Endothelial cell of umbilical vein (primary cell): Measurements from ENCODE around the gene MYOF. TPM values are rescaled to one million over a fixed set of nuclear protein-coding genes. Genes with fewer than 3 reads are reported as not detected.

ENCODE experiments used
- BruUV-seq: library from RNA; stranded (reverse); fragments of 400-500 nt; replicated peaks from 2 replicates; lab custom pipeline; 2021; lab: Mats Ljungman, UMichigan
- CTCF ChIA-PET: fragments of 300-600, 350-600 bp; sonication (Branson Sonifier 250); formaldehyde crosslinking; loops from one replicate; lab custom pipeline; 2021; ENCODE audit warnings: antibody characterized with exemption, inconsistent platforms; lab: Charles Lee
- POLR2A ChIA-PET: fragments of 300-600, 350-600 bp; sonication (Branson Sonifier 250); formaldehyde crosslinking; loops from one replicate; lab custom pipeline; 2021; ENCODE audit warnings: antibody characterized with exemption, inconsistent platforms; lab: Charles Lee
- DNase-seq: peaks from one replicate; pipeline ENCODE4 v3.0.0-alpha.2; 2011; ENCODE audit warnings: low read depth, low spot score
- FAIRE-seq: peaks from 2 replicates; lab custom pipeline; 2011; peaks lifted over from hg19 to GRCh38; lab: Jason Lieb, UNC
- H2AFZ ChIP-seq: 2 replicates; pipeline ENCODE4 v1.6.0; 2012; ENCODE audit warnings: low read depth, low read length, control low read depth, inconsistent platforms
- H3K27ac ChIP-seq: 2 replicates; pipeline ENCODE4 v1.5.1; 2011; ENCODE audit warnings: low read depth, mild to moderate bottlenecking, control low read depth, low read length, moderate library complexity; ENCODE audit not compliant: insufficient read depth
- H3K27me3 ChIP-seq, 2 experiments: 2 replicates each; pipeline versions ENCODE4 v1.6.0 to v1.6.1; 2011; ENCODE audit warnings: low read length in 2 of 2, mixed read lengths in 1 of 2; ENCODE audit not compliant: control insufficient read depth in 2 of 2, insufficient read depth in 2 of 2
- H3K36me3 ChIP-seq, 2 experiments: 2 replicates in 1 of 2; 3 replicates in 1 of 2; pipeline ENCODE4 v1.5.1; 2011; ENCODE audit warnings: low read length in 2 of 2, mild to moderate bottlenecking in 1 of 2, moderate library complexity in 1 of 2; ENCODE audit not compliant: control insufficient read depth in 2 of 2, insufficient read depth in 2 of 2; ENCODE audit errors: extremely low read depth in 1 of 2
- H3K4me1 ChIP-seq: 3 replicates; pipeline ENCODE4 v1.5.1; 2011; ENCODE audit warnings: mild to moderate bottlenecking, low read length; ENCODE audit not compliant: control insufficient read depth, insufficient read depth; ENCODE audit errors: extremely low read depth
- H3K4me2 ChIP-seq: 2 replicates; pipeline ENCODE4 v1.6.1; 2011; ENCODE audit warnings: low read length, control low read depth, mixed read lengths; ENCODE audit not compliant: insufficient read depth
- H3K4me3 ChIP-seq, 3 experiments: fragments of 200-600 bp in 1 of 3; sonication (generic), shearing (Covaris generic) in 1 of 3; replicated peaks in 1 of 3; 2 replicates each; pipeline ENCODE4 v1.5.1; 2011 to 2016; ENCODE audit warnings: control low read depth in 3 of 3, low read length in 3 of 3, mild to moderate bottlenecking in 2 of 3, inconsistent platforms in 1 of 3, low read depth in 1 of 3, moderate library complexity in 1 of 3; ENCODE audit not compliant: insufficient read depth in 1 of 3
- H3K79me2 ChIP-seq: 2 replicates; pipeline ENCODE4 v1.6.0; 2012; ENCODE audit warnings: low read length, inconsistent platforms; ENCODE audit not compliant: control insufficient read depth, insufficient read depth
- H3K9ac ChIP-seq: replicated peaks from 2 replicates; pipeline ENCODE3; 2011; ENCODE audit warnings: low read length, control low read depth; ENCODE audit not compliant: insufficient read depth; ENCODE audit errors: extremely low read depth
- H3K9me1 ChIP-seq: replicated peaks from 3 replicates; pipeline ENCODE4 v1.6.0; 2011; ENCODE audit warnings: mild to moderate bottlenecking, low read length; ENCODE audit not compliant: control insufficient read depth, insufficient read depth; ENCODE audit errors: extremely low read depth
- H3K9me3 ChIP-seq: replicated peaks from 2 replicates; pipeline ENCODE4 v1.5.1; 2012; ENCODE audit warnings: low read length, inconsistent platforms; ENCODE audit not compliant: control insufficient read depth, insufficient read depth
- H4K20me1 ChIP-seq: replicated peaks from 2 replicates; pipeline ENCODE3; 2011; ENCODE audit warnings: mild to moderate bottlenecking, low read length; ENCODE audit not compliant: control insufficient read depth, insufficient read depth; ENCODE audit errors: extremely low read depth
- EZH2 ChIP-seq: IDR thresholded peaks from 2 replicates; pipeline ENCODE4 v1.6.1; 2012; ENCODE audit warnings: borderline replicate concordance, low read depth, mild to moderate bottlenecking, moderate library complexity, low read length, inconsistent platforms; ENCODE audit not compliant: severe bottlenecking
- FOS ChIP-seq: IDR thresholded peaks from 2 replicates; pipeline ENCODE4 v1.6.1; 2011; ENCODE audit warnings: mild to moderate bottlenecking, low read length, moderate library complexity, borderline replicate concordance; ENCODE audit not compliant: insufficient read depth
- GATA2 ChIP-seq: IDR thresholded peaks from 2 replicates; pipeline ENCODE4 v1.7.0; 2011; ENCODE audit warnings: low read depth, mild to moderate bottlenecking, moderate library complexity, mixed read lengths, low read length; ENCODE audit not compliant: insufficient read length, insufficient read depth
- JUN ChIP-seq: IDR thresholded peaks from 2 replicates; pipeline ENCODE4 v1.6.1; 2011; ENCODE audit warnings: borderline replicate concordance, low read depth; ENCODE audit not compliant: insufficient read length, insufficient read depth
- MYC ChIP-seq: IDR thresholded peaks from one replicate; pipeline ENCODE4 v1.6.1; 2011; ENCODE audit warnings: mild to moderate bottlenecking, low read depth, low read length
- POLR2A ChIP-seq: IDR thresholded peaks from 2 replicates; pipeline ENCODE4 v1.6.1; 2012; ENCODE audit warnings: low read depth, mild to moderate bottlenecking, control low read depth, low read length
- POLR2AphosphoS5 ChIP-seq: IDR thresholded peaks from 2 replicates; pipeline ENCODE4 v1.6.1; 2012; ENCODE audit warnings: low read depth, mild to moderate bottlenecking, control low read depth, low read length, moderate library complexity; ENCODE audit not compliant: insufficient read depth
- dilution Hi-C: fragments of 300-500 bp; cut with MboI; formaldehyde crosslinking; loops from one replicate; pipeline ENCODE4 v1.15.0; 2019; ENCODE audit warnings: low sequenced_read_pairs; ENCODE audit not compliant: extremely low pct_ligation_motif_present
- intact Hi-C: fragments of 100-400 bp; cut with micrococcal nuclease; formaldehyde crosslinking; loops from one replicate; pipeline ENCODE4 v1.10.0; 2022
- polyA plus RNA-seq, 4 experiments: library from polyadenylated mRNA; depleted of rRNA in 3 of 4; stranded (reverse) in 3 of 4; unstranded in 1 of 4; fragments of >200 nt; gene quantifications; 2 replicates each; pipeline versions ENCODE4 v1.2.1 to v1.2.3, GENCODE V29; 2011 to 2012; ENCODE audit warnings: missing spikeins in 1 of 4
- total RNA-seq: library from RNA; stranded (reverse); gene quantifications from 2 replicates; pipeline ENCODE4 v1.2.3, GENCODE V29; 2021
- TF ChIP-seq, protein P1 (sequence below), 2 donors: IDR thresholded peaks; 1 replicate in 1 of 2; 2 replicates in 1 of 2; pipeline ENCODE4 v1.5.1; 2011; ENCODE audit warnings: low read length in 2 of 2, mild to moderate bottlenecking in 2 of 2, moderate library complexity in 2 of 2, control low read depth in 1 of 2, inconsistent platforms in 1 of 2, low read depth in 1 of 2; ENCODE audit not compliant: insufficient read depth in 1 of 2; ENCODE audit errors: extremely low read depth in 1 of 2
- TF ChIP-seq, protein P2 (sequence below): IDR thresholded peaks from 2 replicates; pipeline ENCODE4 v1.6.1; 2011; ENCODE audit not compliant: insufficient read depth, insufficient read length

The MYOF gene
- total and polyA plus RNA-seq, 2 donors (not counting 3 experiments of a cell fraction or from before 2014, with no cell fraction given): 98.4 to 379 TPM

DNA sequence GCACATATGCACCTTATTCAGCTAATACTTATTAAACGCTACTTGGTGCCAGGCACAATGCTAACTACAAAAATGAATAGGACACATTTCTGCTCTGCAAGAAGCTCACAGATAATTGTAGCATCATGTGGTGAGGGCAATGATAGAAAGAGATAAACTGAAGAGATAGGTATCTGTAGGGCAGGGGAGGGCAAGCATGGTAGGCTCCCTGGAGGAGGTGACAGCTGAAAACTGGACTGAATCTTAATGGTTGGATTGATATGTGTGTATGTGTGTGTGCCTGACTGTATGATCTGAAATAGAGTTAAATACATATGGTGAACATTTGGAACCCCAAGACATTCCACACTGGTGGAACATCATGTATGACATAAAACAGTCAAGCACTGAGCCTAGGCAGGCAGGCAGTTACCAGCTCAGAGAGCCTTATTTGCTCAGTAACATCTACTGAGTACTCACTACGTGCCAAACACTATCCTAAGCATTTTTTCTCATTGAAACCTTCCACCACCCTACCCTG is 9.5 kb upstream of the MYOF start:
- CTCF ChIA-PET: interaction anchor here (0.7 to 3.0 kb wide), 5 partner anchors 9 to 123 kb away, joined by 3 to 12 read pairs (median 4); partner anchors contain the start of gene MYOF
- Histone ChIP-seq H3K79me2 (peaks cover 2% of the 10 kb centered on the region), H3K9ac (no peak overlapping the region), H3K27me3 (no peaks in the 10 kb centered on the region), H3K27ac (no peak overlapping the region), H3K9me1 (no peaks in the 10 kb centered on the region), H3K9me3 (no peaks in the 10 kb centered on the region), H3K4me2 (no peak overlapping the region), H3K36me3 (no peaks in the 10 kb centered on the region), H3K4me3 (no peak overlapping the region), H2AFZ (no peak overlapping the region), H4K20me1 (no peaks in the 10 kb centered on the region), H3K4me1 (peaks cover 5% of the 10 kb centered on the region)
- TF ChIP-seq, protein P1, sequence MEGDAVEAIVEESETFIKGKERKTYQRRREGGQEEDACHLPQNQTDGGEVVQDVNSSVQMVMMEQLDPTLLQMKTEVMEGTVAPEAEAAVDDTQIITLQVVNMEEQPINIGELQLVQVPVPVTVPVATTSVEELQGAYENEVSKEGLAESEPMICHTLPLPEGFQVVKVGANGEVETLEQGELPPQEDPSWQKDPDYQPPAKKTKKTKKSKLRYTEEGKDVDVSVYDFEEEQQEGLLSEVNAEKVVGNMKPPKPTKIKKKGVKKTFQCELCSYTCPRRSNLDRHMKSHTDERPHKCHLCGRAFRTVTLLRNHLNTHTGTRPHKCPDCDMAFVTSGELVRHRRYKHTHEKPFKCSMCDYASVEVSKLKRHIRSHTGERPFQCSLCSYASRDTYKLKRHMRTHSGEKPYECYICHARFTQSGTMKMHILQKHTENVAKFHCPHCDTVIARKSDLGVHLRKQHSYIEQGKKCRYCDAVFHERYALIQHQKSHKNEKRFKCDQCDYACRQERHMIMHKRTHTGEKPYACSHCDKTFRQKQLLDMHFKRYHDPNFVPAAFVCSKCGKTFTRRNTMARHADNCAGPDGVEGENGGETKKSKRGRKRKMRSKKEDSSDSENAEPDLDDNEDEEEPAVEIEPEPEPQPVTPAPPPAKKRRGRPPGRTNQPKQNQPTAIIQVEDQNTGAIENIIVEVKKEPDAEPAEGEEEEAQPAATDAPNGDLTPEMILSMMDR (IDR thresholded peaks at IDR 0.05; ENCODE audit: extremely low read depth in 1 of 2, insufficient read depth in 1 of 2, low read depth in 1 of 2, low read length in 2 of 2): no peak
- TF ChIP-seq, protein P2, sequence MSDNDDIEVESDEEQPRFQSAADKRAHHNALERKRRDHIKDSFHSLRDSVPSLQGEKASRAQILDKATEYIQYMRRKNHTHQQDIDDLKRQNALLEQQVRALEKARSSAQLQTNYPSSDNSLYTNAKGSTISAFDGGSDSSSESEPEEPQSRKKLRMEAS: no peak
- TF ChIP-seq MYC (no peak), GATA2 (no peak), POLR2AphosphoS5 (no peak), EZH2 (no peak), POLR2A (no peak), JUN (no peak), FOS (no peak)
- FAIRE-seq: no peak
- DNase-seq: no peak
- no TSS peak for BruUV-seq
- intact Hi-C loops (no loop called here), dilution Hi-C loops (no loop called here)
- POLR2A ChIA-PET: no interaction called here
